GM19463 (cell line): ENCODE measurements around the gene SCAMP3.

ENCODE experiments used
- ATAC-seq: cut with Tn5 transposase; IDR thresholded peaks from one replicate; pipeline ENCODE4 v1.9.1; 2021; ENCODE audit warnings: mild to moderate bottlenecking, moderate library complexity; ENCODE audit not compliant: unreplicated experiment

SCAMP3 gene

DNA sequence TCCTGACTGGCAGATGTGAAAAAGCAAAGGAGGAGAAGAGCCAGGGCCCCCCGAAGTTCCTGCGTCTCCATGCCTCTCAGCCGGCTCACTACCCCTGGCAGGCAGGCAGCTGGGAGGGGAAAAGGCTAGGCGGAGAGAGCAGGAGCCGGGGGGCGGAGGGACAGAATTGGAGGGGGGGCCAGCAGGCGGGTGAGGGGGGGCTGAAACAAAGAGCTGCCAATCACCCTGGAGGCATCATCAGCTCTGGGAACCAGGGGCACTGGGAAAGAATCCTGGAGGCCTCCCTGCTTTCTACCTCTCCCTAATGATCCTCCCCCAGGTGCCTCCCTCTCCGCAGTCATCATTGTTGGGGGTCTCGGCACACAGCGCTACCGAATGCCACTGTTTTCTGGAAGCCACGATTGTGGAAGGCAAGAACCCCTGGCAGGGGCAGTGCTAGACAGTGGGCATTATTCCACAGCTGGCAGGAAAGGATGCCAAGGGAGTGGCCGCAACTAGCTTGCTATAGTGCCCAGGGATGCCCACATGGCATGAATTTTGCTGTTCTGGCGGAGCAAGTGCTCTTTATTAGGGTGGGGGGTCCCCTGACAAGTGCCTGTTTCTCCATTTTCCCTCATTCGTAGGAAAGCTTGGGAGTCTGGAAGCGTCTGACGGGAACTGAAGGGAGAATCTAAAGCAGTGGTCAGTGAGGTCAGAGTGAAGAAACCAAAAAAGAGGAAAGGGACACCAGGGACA lies 54.2 kb downstream of the SCAMP3 start, which contains the start of gene THBS3:
THBS3 (minus strand) TSS at position 92 of the 735 bp plus-strand sequence; CDS start at position 71, 21 bp downstream.
- no peak for ATAC-seq

DNA sequence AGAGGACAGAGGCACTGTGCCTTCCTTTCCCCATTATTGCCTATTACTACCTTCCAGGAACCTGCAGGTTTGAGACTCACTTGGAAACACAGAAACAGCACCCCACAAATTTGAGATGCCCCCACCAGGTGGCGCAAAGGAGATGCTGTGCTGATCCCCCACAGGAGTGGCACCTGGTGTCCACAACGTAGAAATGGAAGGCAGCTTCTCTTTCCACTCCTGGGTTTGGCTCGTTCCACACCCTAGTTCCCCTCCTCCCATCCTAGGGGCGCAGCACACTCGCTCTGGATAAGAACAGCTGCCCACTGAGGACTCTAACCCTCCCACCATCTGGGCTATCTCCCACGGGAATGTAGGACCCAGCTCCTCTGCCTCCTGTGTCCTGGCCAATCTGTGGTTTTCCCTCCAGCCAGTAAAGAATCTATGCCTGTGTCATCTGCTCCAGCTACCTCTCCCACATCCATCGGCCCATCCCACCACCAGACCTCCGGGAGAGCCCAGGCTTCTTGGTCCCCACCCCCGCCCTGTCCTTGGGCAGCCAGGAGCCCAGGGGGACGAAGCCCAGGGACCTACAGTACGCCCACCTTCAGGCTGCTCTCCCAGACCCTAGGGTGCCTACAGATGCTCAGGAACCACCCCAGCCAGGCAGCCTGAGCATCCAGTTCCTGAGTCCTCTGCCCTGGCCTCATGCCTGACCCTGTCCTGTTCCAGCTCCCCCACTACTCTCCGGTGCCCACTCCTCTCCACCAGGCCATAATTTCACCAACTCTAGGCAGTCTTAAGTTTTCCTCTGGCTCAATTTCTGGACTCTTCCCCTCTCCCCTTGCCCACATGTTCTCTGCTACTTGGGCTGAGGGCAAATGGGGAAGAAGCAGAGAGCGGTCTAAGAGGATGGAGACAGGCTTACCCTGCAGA lies 55.0 kb downstream of the SCAMP3 start:
- no peak for ATAC-seq
